Large intestine (tissue), 12 donors: Measurements from ENCODE around the gene SMARCAL1. TPM values are rescaled to one million over a fixed set of nuclear protein-coding genes. Genes with fewer than 3 reads are reported as not detected.

ENCODE experiments used
- DNase-seq, 2 donors: peaks; one replicate each; pipeline versions ENCODE4 v3.0.0 to v3.0.0-alpha.2; 2013
- H3K27ac ChIP-seq: one replicate; pipeline ENCODE4 v1.5.1; 2013; ENCODE audit warnings: low read length
- H3K27me3 ChIP-seq: 2 replicates; pipeline ENCODE4 v1.6.1; 2013; ENCODE audit warnings: low read length; ENCODE audit not compliant: control insufficient read depth, insufficient read depth
- H3K36me3 ChIP-seq: 2 replicates; pipeline ENCODE4 v1.6.1; 2013; ENCODE audit warnings: low read length; ENCODE audit not compliant: control insufficient read depth, insufficient read depth
- H3K4me1 ChIP-seq: one replicate; pipeline ENCODE4 v1.6.1; 2013; ENCODE audit warnings: low read length; ENCODE audit not compliant: control insufficient read depth, insufficient read depth
- H3K4me3 ChIP-seq: one replicate; pipeline ENCODE4 v1.5.1; 2013; ENCODE audit warnings: low read length
- H3K9me3 ChIP-seq: one replicate; pipeline ENCODE4 v1.6.1; 2013; ENCODE audit warnings: mild to moderate bottlenecking, low read depth, low read length, moderate library complexity; ENCODE audit not compliant: control insufficient read depth
- WGBS: methylation state at CpG from one replicate; pipeline ENCODE4 v1.1.5; 2013; ENCODE audit warnings: low lambda C conversion rate; ENCODE audit not compliant: insufficient coverage; 5-methylcytosine and 5-hydroxymethylcytosine counted together
- long read RNA-seq, 11 donors: transcript quantifications; one replicate each; lab custom pipeline, GENCODE V29; 2026
- polyA plus RNA-seq: library from polyadenylated mRNA; unstranded; fragments of 120-200 nt; gene quantifications from one replicate; pipeline ENCODE4 v1.2.1, GENCODE V29; 2013

Gene SMARCAL1
- 14.7 TPM for polyA plus RNA-seq
- long read RNA-seq, donor 1, partial matches to known transcripts: 0 of 1 reads
- long read RNA-seq, donor 1, other reads (novel, unspliced or antisense): 0 of 1 reads
- long read RNA-seq, donor 2, partial matches to known transcripts: 19 of 20 reads
- long read RNA-seq, donor 2, other reads (novel, unspliced or antisense): 0 of 20 reads
- long read RNA-seq, donor 3: 0 reads
- long read RNA-seq, donor 4: 0 reads
- long read RNA-seq, donor 5, partial matches to known transcripts: 6 of 9 reads
- long read RNA-seq, donor 5, other reads (novel, unspliced or antisense): 0 of 9 reads
- long read RNA-seq, donor 6, partial matches to known transcripts: 12 of 13 reads
- long read RNA-seq, donor 6, other reads (novel, unspliced or antisense): 0 of 13 reads
- long read RNA-seq, donor 7: 0 reads
- long read RNA-seq, donor 8, partial matches to known transcripts: 7 of 10 reads
- long read RNA-seq, donor 8, other reads (novel, unspliced or antisense): 0 of 10 reads
- long read RNA-seq, donor 9, partial matches to known transcripts: 0 of 2 reads
- long read RNA-seq, donor 9, other reads (novel, unspliced or antisense): 0 of 2 reads
- long read RNA-seq, donor 10, partial matches to known transcripts: 0 of 3 reads
- long read RNA-seq, donor 10, other reads (novel, unspliced or antisense): 0 of 3 reads
- long read RNA-seq, donor 11, partial matches to known transcripts: 0 of 3 reads
- long read RNA-seq, donor 11, other reads (novel, unspliced or antisense): 0 of 3 reads

DNA sequence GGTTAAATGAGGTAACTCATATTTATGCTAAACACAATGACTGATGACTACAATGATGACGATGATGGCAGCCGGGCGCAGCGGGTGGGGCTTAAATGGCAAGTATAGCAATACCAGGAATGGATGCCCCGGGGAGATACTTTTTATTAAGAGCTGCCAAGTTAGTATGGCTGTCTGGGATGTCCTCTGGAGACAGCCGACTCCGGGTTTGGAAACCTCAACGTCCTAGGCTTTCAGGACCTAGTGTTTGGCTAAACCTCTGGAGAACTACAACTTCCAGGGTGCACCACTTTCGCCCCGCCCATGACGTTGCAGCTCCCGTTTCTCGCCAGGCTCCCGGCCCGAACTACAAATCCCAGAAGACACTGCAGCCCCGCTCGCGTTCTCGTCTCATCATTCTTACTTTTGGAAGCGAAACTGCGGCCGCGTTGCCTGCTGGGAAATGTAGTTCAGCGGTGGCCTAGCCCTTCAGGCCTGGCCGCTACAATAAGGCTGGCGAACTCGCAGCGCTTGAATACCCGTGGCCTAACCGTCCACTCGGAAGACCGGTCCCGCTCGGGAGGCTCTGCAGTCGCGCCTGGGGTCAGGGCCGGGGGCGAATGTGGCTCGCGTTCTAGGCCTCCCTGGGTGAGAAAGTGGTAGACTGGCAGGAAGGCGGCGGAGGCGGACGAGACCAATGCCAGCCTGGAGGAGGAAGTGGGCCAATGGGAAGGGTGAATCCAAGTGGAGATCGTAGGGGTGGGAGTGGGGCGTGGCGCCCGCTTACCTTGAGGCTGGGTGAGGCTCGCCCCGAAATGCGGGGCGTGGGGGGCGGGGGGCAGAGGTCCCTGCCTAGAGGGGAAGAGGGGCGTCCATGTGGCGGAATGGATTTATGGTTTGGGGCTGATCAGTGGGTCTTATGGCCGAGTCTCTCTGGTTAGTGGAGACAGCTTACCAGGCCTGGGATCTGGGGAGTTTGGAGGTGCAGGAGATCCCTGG, at the start of gene SMARCAL1:
TSS of gene SMARCAL1 (plus strand) at position 463 of the 978 bp plus-strand sequence. CDS start 2,221 bp downstream, outside the sequence.
- Histone ChIP-seq H3K4me1 (no peaks in the 10 kb centered on the region), H3K4me3 (peak within 1 kb of the TSS; percentile 81), H3K27me3 (no peaks in the 10 kb centered on the region), H3K27ac (peak within 1 kb of the TSS; percentile 80), H3K9me3 (no peaks in the 10 kb centered on the region), H3K36me3 (peaks cover 23% of the 10 kb centered on the region)
- DNase-seq: peak; percentile 98 to 99
- WGBS: no CpG with 5 or more reads among the region's 56 CpGs

DNA sequence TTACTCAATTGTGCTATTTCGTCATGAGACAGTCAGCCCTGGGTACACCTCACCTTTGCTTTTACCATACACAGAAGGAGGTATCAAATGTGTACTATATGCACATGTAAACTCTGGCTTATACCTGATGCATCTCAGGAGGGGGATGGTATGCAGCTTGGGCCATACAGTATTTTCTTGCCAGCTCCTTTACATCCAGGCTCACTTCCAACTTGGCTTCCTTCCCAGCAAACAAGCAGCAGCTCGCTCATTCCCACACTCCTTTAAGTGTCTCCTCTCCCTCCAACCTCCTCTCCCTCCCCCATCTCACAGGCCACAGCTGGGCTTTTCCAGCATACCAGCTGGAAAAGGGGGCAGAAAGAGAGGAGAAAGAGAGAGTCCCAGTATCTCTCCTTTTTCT, 49.6 kb upstream of the SMARCAL1 start:
- peaks cover 24% of the 10 kb centered on the region for H3K27me3 ChIP-seq
- H3K36me3 ChIP-seq: no peaks in the 10 kb centered on the region
- DNase-seq: peak in 1 of 2 donors; percentile 17
- H3K9me3 ChIP-seq: no peaks in the 10 kb centered on the region
- H3K4me3 ChIP-seq: no peak overlapping the region
- no CpG with 5 or more reads among the region's 2 CpGs for WGBS
- H3K27ac ChIP-seq: no peak overlapping the region
- H3K4me1 ChIP-seq: no peaks in the 10 kb centered on the region

DNA sequence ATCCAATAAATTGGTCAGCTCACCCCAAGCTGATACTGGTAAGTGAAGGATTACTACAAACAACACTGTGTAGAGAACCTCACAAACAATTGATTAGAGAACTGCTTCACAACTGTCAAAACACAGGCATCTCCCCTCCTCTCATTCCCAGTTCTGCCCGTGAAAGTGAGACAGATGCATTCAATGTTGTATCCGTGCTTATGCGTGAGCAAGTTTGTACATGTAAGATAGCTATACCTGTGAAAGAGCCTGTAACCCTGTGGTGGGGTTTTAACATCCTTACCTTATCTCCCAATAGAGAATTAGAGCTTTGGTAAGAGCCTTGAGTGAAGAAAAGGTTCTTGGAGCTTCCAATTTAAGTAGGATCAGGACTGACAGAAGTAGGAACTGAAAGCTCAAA, 49.1 kb upstream of the SMARCAL1 start:
- H3K27ac ChIP-seq: no peak overlapping the region
- H3K9me3 ChIP-seq: no peaks in the 10 kb centered on the region
- H3K36me3 ChIP-seq: no peaks in the 10 kb centered on the region
- H3K4me1 ChIP-seq: no peaks in the 10 kb centered on the region
- peaks cover 27% of the 10 kb centered on the region for H3K27me3 ChIP-seq
- no peak for DNase-seq
- no CpG with 5 or more reads among the region's 3 CpGs for WGBS
- H3K4me3 ChIP-seq: no peak overlapping the region

DNA sequence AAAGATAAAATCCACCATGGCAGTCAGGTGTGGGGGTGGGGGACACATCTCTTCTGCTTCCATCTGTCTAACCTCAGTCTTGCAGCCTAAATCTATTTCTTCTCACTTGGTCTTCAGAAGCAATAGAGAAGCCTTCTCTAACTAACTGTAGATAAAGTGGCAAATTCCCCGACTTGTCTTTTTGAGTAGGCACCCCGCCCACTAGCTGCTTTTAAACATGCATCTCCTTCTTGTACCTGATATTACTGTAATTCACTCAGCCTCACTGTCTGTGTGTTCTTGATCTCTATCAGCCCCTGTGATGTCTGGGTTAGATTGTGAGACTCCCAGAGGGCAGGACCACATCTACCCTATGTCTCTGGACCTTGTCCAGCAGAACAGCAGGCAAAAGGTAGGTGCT, 46.8 kb upstream of the SMARCAL1 start:
- H3K27ac ChIP-seq: no peak overlapping the region
- H3K27me3 ChIP-seq: peaks cover 42% of the 10 kb centered on the region
- no peak for DNase-seq
- no CpG with 5 or more reads among the region's 2 CpGs for WGBS
- no peaks in the 10 kb centered on the region for H3K36me3 ChIP-seq
- H3K4me1 ChIP-seq: no peaks in the 10 kb centered on the region
- no peak overlapping the region for H3K4me3 ChIP-seq
- no peaks in the 10 kb centered on the region for H3K9me3 ChIP-seq

DNA sequence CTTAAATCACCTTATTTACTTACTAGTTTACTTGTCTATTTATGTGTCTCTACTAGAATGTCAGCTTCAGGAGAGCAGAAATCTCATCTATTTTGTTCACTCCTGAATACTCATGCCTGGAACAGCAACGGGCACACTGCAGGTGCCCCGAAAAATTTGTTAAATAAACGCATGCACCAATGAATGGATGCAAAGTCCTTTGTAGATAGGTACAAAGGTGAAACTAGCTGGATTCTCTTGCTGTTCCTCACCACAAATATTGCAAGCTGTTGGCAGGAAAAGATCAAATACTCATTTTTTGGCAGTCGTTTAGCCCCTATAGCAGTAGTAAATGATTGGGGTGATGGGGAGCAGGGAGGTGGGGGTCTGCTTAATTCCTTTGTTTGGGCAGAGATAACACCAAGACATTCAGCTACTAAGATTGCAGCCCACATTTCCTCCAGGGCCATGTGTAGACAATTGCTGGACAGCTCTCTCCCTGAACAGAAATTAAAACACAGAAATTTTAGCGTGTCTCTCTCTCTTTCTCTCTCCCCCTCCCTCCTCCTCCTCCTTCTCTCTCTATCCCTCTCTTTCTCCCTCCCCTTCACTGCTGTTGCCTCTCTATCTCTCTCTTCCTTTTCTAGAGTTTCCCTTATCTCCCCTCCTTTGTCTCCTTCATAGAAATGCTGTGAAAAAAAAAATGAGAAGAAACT, 45.4 kb upstream of the SMARCAL1 start:
- H3K4me1 ChIP-seq: no peaks in the 10 kb centered on the region
- H3K27me3 ChIP-seq: peaks cover 56% of the 10 kb centered on the region
- H3K36me3 ChIP-seq: no peaks in the 10 kb centered on the region
- no peak overlapping the region for H3K4me3 ChIP-seq
- DNase-seq: no peak
- 0% methylated on average over 1 of the region's 5 CpGs for WGBS
- H3K9me3 ChIP-seq: no peaks in the 10 kb centered on the region
- H3K27ac ChIP-seq: no peak overlapping the region

DNA sequence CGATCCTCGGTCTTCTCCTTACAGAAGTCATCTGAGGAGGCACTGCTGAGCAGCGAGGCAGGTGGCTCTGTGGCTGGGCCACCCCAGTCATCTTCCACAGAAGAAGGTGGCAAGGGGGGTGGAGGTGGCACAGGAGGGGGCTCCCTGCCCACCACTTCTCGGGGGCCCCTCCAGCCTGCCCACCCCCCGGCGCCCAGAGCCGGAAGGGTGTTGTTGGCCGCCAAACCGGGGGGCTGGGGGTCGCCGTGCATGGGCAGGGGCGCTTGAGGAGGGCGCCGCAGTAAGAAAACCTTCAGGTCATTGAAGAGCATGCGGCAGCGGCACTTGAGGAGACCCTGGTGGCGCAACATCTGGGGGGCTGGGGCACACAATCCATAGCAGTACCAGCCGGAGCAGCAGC, 42.5 kb upstream of the SMARCAL1 start:
- peaks cover 70% of the 10 kb centered on the region for H3K27me3 ChIP-seq
- no peaks in the 10 kb centered on the region for H3K9me3 ChIP-seq
- peaks cover 3% of the 10 kb centered on the region for H3K4me1 ChIP-seq
- DNase-seq: no peak
- H3K36me3 ChIP-seq: no peaks in the 10 kb centered on the region
- no peak overlapping the region for H3K4me3 ChIP-seq
- no peak overlapping the region for H3K27ac ChIP-seq
- WGBS: no CpG with 5 or more reads among the region's 18 CpGs

DNA sequence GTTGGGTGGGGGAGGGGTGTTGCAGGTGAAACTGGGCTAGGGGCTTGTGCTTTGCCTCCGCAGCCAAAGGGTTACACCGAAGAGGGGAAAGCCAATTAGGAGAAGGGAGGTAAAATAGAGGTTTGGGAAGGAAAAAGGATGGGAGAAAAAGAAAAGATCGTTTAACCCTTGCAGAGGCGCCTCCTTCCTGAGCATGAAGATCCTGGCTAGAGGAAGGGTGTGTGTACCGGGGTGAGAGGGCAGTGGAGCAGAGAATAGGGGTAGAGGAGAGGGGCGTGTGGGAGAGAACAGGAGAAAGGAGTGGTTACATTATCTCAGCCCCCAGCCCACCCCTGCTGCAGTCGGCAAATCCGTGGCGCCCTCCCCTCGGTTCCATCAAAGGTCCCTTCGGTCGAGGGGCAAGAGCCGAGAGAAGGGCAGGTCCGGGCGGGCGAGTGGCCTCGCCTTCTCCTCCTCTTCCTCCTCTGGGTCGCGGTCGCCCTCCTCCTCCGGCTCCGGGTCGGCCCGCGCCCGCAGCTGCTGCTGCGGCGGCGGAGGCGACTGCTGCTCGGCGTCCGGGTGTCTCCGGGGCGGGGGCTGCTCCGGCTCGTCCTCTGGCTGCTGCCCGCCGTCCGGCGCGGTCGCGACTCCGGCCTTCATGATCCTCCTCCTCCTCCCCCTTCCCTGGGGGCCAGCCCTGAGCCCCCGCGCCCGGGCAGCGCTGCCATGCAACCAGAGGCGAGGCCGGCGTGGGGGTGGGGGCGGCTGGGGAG, 41.1 kb upstream of the SMARCAL1 start:
- H3K27me3 ChIP-seq: peaks cover 65% of the 10 kb centered on the region
- WGBS: 0% methylated on average over 2 of the region's 53 CpGs
- no peak for DNase-seq

DNA sequence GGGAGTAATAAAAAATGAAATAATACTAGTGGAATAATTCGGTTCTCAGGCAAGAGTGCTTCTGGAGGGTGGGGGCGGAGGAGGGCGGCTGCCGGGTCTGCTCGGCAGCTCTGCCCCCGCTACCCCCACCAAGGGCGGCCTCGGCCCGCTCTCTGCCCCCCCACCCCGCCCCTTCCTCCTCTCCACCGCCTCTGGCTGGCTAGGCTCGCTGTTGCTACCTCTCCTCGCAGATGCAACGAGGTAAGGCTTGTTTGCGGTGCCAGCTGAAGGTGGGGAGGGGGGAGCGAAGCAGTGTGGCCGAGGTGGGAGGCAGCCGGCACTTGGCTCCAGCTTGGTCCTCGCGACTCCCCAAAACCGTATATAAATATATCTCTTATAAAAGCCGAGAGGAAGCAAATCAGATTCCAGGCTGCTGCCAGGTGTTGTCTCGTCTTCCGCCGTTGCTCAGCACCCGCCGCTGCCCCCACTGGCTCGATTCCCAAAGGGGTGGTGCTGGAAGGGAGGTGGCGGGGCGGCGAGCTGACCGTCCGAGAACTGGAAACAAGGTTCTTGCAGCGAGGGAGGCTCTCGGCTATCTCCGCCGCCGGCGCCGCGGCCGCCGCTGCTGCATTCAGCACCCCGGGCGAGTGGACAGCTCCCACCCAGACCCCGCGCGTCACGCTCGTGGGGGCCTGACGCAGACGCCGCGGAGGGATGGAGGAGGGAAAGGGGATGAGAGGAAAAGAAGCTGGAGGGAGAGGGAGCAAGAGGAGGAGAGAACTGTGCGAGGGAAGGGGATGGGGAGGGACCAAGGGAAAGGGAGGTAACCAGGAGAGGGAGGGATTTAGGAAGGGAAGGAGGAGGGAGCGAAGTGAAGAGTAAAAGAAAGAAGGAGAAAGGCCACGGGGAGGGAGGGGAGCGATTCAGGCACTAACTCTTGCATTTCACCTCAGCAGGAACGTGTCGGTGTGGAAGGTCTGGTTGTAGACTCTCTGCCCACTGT, 40.3 kb upstream of the SMARCAL1 start, which contains the start of gene MARCHF4:
TSS of gene MARCHF4 (minus strand) at position 763 of the 982 bp plus-strand sequence. CDS start 2,223 bp downstream, outside the sequence.
- Histone ChIP-seq H3K27me3 (peaks cover 62% of the 10 kb centered on the region), H3K36me3 (no peaks in the 10 kb centered on the region), H3K27ac (no peak within 1 kb of the TSS), H3K4me3 (peak within 1 kb of the TSS; percentile 9), H3K4me1 (peaks cover 3% of the 10 kb centered on the region), H3K9me3 (no peaks in the 10 kb centered on the region)
- 6% methylated on average over 3 of the region's 60 CpGs for WGBS
- DNase-seq: peak; percentile 41 to 72

More for the DNA sequence above, 41.1 kb upstream of the SMARCAL1 start:
- H3K27ac ChIP-seq: no peak overlapping the region
- H3K4me3 ChIP-seq: peak overlapping the region; percentile 4
- peaks cover 3% of the 10 kb centered on the region for H3K4me1 ChIP-seq
- H3K36me3 ChIP-seq: no peaks in the 10 kb centered on the region
- no peaks in the 10 kb centered on the region for H3K9me3 ChIP-seq
